DOHH2 (cell line): ENCODE measurements around the gene CTIF.

ENCODE experiments used
- H3F3A ChIP-seq: fragments of 200-600 bp; sonication (generic), shearing (Covaris generic); 2 replicates; pipeline ENCODE4 v1.6.0; 2016; ENCODE audit warnings: antibody characterized with exemption, mild to moderate bottlenecking; ENCODE audit not compliant: control insufficient read depth, insufficient read depth
- H3K27ac ChIP-seq: fragments of 200-600 bp; sonication (generic); 2 replicates; pipeline ENCODE4 v1.5.1; 2014; ENCODE audit warnings: low read depth, mild to moderate bottlenecking, low read length, moderate library complexity
- H3K27me3 ChIP-seq: fragments of 200-600 bp; sonication (generic); 2 replicates; pipeline ENCODE4 v1.6.1; 2014; ENCODE audit warnings: mild to moderate bottlenecking, low read length, mixed read lengths; ENCODE audit not compliant: control insufficient read depth
- H3K36me3 ChIP-seq: fragments of 200-600 bp; sonication (generic); 2 replicates; pipeline ENCODE4 v1.6.1; 2014; ENCODE audit warnings: mild to moderate bottlenecking, low read length, moderate library complexity, mixed read lengths; ENCODE audit not compliant: control insufficient read depth
- H3K4me1 ChIP-seq: fragments of 200-600 bp; sonication (generic); 2 replicates; pipeline ENCODE4 v1.6.1; 2014; ENCODE audit warnings: mild to moderate bottlenecking, low read length, mixed read lengths; ENCODE audit not compliant: control insufficient read depth
- H3K4me2 ChIP-seq: fragments of 200-600 bp; sonication (generic); 2 replicates; pipeline ENCODE4 v1.6.0; 2014; ENCODE audit warnings: mild to moderate bottlenecking, low read length, moderate library complexity
- H3K4me3 ChIP-seq: fragments of 200-600 bp; sonication (generic); 2 replicates; pipeline ENCODE4 v1.5.1; 2014; ENCODE audit warnings: mild to moderate bottlenecking, low read length, mixed read lengths
- H3K79me2 ChIP-seq: fragments of 200-600 bp; sonication (generic); 2 replicates; pipeline ENCODE4 v1.6.1; 2014; ENCODE audit warnings: mild to moderate bottlenecking, low read length, mixed read lengths; ENCODE audit not compliant: control insufficient read depth
- H3K9me2 ChIP-seq: fragments of 200-600 bp; sonication (generic); replicated peaks from 2 replicates; pipeline ENCODE4 v1.6.1; 2014; ENCODE audit warnings: mild to moderate bottlenecking, low read length, mixed read lengths; ENCODE audit not compliant: control insufficient read depth
- H3K9me3 ChIP-seq: fragments of 200-600 bp; sonication (generic); 2 replicates; pipeline ENCODE4 v1.6.1; 2014; ENCODE audit warnings: antibody characterized with exemption, low read length, mixed read lengths; ENCODE audit not compliant: control insufficient read depth, insufficient read depth
- H4K20me1 ChIP-seq: fragments of 200-600 bp; sonication (generic); 2 replicates; pipeline ENCODE4 v1.6.0; 2014; ENCODE audit warnings: low read depth, mild to moderate bottlenecking, antibody characterized with exemption, low read length, moderate library complexity; ENCODE audit not compliant: control insufficient read depth, insufficient read depth
- EZH2phosphoT487 ChIP-seq: fragments of 200-600 bp; sonication (generic); IDR thresholded peaks from 2 replicates; pipeline ENCODE4 v1.6.1; 2017; ENCODE audit warnings: borderline replicate concordance, mild to moderate bottlenecking, antibody characterized with exemption, low read length, moderate library complexity, mixed read lengths
- TF ChIP-seq, protein P1 (sequence below): fragments of 200-600 bp; sonication (generic); IDR thresholded peaks from one replicate; pipeline ENCODE4 v1.5.1; 2014; ENCODE audit warnings: antibody characterized with exemption, mild to moderate bottlenecking, low read depth, low read length; ENCODE audit not compliant: poor library complexity, severe bottlenecking

The CTIF gene

DNA sequence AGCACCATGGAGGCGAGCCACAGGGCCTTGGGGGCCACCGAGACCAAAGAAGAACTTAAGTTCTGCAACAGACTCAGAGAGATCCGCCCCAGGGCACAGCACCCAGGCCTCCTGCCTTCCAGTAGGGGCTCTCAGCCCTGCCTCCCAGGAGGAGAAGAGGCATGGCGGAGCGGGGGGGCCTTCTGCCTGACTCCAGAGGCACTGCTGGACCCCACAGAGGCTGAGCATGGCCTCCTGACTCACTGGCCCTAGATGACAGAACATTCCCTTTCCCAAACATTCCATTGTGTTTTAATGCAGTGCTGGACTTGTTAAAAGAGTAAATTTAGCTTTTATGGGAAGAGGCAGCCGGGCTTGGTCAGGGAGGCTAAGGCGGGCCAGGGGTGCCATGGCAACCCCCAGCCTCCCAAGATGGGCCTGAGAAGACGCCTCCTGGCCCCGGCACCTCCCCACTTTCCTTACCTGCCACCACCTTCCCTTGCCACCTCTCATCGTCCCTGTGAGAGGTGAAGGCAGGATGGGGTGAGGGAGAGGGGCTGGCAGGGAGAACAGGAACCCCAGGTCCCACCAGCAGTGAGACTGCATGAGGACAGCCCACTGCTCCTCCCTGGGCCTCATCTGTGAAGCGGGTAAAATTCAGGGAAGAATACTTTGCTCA lies 346.6 kb downstream of the CTIF start:
- Histone ChIP-seq H3K9me3 (no peaks in the 10 kb centered on the region), H3K9me2 (no peaks in the 10 kb centered on the region), H3F3A (no peaks in the 10 kb centered on the region), H3K36me3 (no peaks in the 10 kb centered on the region), H3K79me2 (no peaks in the 10 kb centered on the region), H3K4me3 (no peak overlapping the region), H4K20me1 (no peaks in the 10 kb centered on the region), H3K27ac (no peak overlapping the region), H3K4me2 (no peak overlapping the region), H3K27me3 (no peaks in the 10 kb centered on the region), H3K4me1 (no peaks in the 10 kb centered on the region)
- TF ChIP-seq EZH2phosphoT487, result no peak
- TF ChIP-seq, protein P1, sequence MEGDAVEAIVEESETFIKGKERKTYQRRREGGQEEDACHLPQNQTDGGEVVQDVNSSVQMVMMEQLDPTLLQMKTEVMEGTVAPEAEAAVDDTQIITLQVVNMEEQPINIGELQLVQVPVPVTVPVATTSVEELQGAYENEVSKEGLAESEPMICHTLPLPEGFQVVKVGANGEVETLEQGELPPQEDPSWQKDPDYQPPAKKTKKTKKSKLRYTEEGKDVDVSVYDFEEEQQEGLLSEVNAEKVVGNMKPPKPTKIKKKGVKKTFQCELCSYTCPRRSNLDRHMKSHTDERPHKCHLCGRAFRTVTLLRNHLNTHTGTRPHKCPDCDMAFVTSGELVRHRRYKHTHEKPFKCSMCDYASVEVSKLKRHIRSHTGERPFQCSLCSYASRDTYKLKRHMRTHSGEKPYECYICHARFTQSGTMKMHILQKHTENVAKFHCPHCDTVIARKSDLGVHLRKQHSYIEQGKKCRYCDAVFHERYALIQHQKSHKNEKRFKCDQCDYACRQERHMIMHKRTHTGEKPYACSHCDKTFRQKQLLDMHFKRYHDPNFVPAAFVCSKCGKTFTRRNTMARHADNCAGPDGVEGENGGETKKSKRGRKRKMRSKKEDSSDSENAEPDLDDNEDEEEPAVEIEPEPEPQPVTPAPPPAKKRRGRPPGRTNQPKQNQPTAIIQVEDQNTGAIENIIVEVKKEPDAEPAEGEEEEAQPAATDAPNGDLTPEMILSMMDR, result no peak

DNA sequence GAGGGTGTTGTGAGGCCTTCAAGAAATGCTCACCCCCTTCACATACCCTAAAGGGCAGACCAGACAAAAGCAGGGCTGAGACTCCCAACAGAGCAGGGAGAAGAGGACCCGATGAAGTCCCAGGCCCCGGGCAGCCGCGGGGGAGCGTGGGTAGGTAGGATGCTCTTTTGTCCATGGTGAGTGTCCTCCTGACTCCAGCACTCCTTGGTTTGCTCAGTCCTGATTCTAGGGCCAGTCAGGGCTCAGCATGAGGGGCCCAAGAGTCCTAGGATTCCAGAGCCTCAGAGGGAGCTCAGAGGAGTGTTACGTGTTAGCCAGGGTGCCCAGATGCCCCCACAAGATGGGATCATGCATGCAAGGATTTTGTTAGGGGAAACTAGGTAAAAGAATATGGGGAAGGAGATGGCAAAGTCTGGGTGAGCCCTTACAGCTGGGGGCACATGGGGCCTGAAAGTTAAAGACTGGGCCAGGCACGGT lies 347.1 kb downstream of the CTIF start:
- no peaks in the 10 kb centered on the region for H3K4me1 ChIP-seq
- H3K79me2 ChIP-seq, result no peaks in the 10 kb centered on the region
- TF ChIP-seq, protein P1, result no peak
- TF ChIP-seq EZH2phosphoT487, result no peak
- H3K9me2 ChIP-seq, result no peaks in the 10 kb centered on the region
- H3K9me3 ChIP-seq, result no peaks in the 10 kb centered on the region
- H3K4me2 ChIP-seq, result no peak overlapping the region
- H3K27me3 ChIP-seq, result no peaks in the 10 kb centered on the region
- H3K36me3 ChIP-seq, result no peaks in the 10 kb centered on the region
- no peak overlapping the region for H3K4me3 ChIP-seq
- no peak overlapping the region for H3K27ac ChIP-seq
- H4K20me1 ChIP-seq, result no peaks in the 10 kb centered on the region
- H3F3A ChIP-seq, result no peaks in the 10 kb centered on the region

DNA sequence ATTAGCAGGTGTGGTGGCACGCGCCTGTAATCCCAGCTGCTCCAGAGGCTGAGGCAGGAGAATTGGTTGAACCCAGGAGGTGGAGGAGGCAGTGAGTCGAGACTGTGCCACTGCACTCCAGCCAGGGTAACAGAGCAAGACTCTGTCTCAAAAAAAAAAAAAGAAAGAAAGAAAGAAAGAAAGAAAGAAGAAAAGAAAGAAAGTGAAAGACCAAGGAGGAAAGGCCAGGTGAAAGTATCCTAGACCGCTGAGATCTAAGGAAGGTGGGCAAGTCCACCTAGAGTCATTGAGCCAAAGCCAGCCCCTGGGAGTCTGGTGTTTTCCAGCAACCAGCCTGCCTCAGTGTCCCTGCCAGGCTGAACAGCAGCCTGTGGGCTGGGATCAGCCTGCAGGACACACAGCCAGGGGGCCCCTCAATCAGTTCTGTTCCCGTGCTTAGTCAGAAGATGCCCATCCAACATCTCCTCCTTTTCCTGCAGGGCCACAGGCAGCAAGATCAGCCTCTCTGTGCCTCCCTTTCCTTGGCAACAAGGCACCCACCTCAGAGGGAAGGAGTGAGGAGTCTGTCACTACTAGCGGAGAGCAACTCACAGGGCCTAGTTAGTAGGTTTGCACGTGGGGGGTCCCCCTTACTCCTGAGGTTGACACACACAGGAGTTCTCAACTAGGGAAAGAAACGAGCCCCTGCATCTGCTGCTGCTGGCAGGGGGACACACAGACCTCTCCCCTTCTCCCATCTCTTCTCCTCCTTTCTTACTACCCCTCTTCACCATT lies 347.9 kb downstream of the CTIF start:
- H4K20me1 ChIP-seq, result no peaks in the 10 kb centered on the region
- no peak overlapping the region for H3K4me2 ChIP-seq
- no peak overlapping the region for H3K27ac ChIP-seq
- no peaks in the 10 kb centered on the region for H3K36me3 ChIP-seq
- no peaks in the 10 kb centered on the region for H3F3A ChIP-seq
- no peaks in the 10 kb centered on the region for H3K27me3 ChIP-seq
- H3K79me2 ChIP-seq, result no peaks in the 10 kb centered on the region
- H3K9me2 ChIP-seq, result no peaks in the 10 kb centered on the region
- no peak overlapping the region for H3K4me3 ChIP-seq
- TF ChIP-seq EZH2phosphoT487, result no peak
- TF ChIP-seq, protein P1, result no peak
- H3K9me3 ChIP-seq, result no peaks in the 10 kb centered on the region
- H3K4me1 ChIP-seq, result no peaks in the 10 kb centered on the region
